Measurements from ENCODE around the gene IGF1R.

GRCh38 chr15:98706387-98706786 lies 58.0 kb downstream of the IGF1R start:
- TF ChIP-seq CTCF (IDR thresholded peaks at IDR 0.05; ENCODE audit: insufficient read depth, low read length): no peak
- no peak for TF ChIP-seq POLR2AphosphoS5 (IDR thresholded peaks at IDR 0.05; ENCODE audit: low read depth)
